Measurements from ENCODE around the gene BCL7C. TPM values are rescaled to one million over a fixed set of nuclear protein-coding genes. Genes with fewer than 3 reads are reported as not detected.

BCL7C gene
- total RNA-seq, 4 donors from 2014 or later = 39.2 to 48.7 (median 42.0) TPM

DNA sequence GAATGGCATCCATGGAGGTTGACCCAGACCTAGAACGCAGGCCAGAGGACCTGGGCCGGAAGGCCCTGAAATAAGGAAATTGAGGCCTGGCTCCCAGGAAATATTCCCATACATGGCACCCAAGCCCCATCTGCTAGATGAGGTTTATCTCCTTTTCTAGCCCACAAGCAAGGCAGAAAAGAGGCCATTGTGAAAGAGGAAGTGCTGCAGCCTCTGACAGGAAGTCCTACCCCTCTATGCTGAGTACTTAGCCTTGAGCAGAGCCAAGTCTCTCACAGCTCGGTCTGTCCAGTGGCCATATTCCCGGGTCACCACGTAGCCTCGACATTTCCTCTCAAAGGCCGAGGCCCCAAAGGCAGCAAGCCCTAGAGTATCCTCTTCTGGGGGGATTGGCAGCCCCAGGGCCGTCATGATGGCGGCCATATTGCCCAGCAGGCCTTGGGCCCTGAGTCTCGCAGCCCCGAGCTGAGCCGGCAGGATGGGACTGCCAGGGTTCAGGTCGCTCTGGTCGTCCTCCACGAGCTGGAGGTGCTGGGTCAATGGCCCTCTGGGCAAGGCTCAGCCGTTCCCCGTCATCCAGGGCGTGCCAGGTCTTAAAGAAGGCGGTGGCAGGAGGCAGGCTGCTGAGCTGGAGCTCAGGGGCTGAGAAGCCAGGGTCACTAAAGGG is 10.4 kb upstream of the BCL7C start:
- TF ChIP-seq POLR2A (IDR thresholded peaks at IDR 0.05) (no peak), EP300 (IDR thresholded peaks at IDR 0.05) (no peak), POLR2AphosphoS5 (IDR thresholded peaks at IDR 0.05) (no peak)
- TF ChIP-seq, protein P1, sequence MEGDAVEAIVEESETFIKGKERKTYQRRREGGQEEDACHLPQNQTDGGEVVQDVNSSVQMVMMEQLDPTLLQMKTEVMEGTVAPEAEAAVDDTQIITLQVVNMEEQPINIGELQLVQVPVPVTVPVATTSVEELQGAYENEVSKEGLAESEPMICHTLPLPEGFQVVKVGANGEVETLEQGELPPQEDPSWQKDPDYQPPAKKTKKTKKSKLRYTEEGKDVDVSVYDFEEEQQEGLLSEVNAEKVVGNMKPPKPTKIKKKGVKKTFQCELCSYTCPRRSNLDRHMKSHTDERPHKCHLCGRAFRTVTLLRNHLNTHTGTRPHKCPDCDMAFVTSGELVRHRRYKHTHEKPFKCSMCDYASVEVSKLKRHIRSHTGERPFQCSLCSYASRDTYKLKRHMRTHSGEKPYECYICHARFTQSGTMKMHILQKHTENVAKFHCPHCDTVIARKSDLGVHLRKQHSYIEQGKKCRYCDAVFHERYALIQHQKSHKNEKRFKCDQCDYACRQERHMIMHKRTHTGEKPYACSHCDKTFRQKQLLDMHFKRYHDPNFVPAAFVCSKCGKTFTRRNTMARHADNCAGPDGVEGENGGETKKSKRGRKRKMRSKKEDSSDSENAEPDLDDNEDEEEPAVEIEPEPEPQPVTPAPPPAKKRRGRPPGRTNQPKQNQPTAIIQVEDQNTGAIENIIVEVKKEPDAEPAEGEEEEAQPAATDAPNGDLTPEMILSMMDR (IDR thresholded peaks at IDR 0.05) = no peak
- Histone ChIP-seq H3K27me3 (no peaks in the 10 kb centered on the region), H3K36me3 (peaks cover 0 to 5% of the 10 kb centered on the region in 2 donors), H3K4me1 (peaks cover 0 to 36% (median 11%) of the 10 kb centered on the region in 3 donors), H3K27ac (peak overlapping the region in 3 of 4 donors; percentile 54 to 93 (median 91)), H3K9me3 (no peaks in the 10 kb centered on the region), H3K4me3 (no peak overlapping the region)
- no peak for ATAC-seq
- 83% methylated on average over 2 of the region's 19 CpGs; no CpG with 5 or more reads in 1 of the 2 donors for WGBS, 2 donors (ENCODE audit: low coverage in 1 of 2)

DNA sequence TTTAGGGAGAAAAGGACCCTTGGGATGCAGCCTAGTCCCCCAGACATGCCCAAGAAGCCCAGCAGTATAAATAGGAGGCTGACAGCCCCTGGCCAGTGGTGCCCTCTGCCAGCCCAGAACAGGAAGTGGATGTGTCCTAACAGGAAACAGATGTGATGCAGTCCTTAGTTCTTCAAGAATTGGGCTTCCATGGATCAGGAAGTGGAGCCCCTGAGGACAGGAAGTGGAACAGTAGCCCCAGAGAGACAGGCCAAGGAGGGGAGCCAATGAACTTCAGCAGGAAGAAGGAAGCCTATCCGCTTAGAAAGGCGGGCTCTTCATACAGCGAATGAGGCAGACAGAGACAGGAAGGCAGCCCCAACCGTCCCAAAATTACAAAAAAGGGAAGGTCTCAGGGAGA is 9.7 kb upstream of the BCL7C start:
- ATAC-seq = peak; percentile 11
- TF ChIP-seq EP300 (IDR thresholded peaks at IDR 0.05) (no peak), POLR2A (IDR thresholded peaks at IDR 0.05) (no peak)
- TF ChIP-seq, protein P1 (IDR thresholded peaks at IDR 0.05) = no peak
- H3K4me3 ChIP-seq = no peak overlapping the region
- H3K27ac ChIP-seq = peak overlapping the region in 3 of 4 donors; percentile 54 to 93 (median 91)
- no peaks in the 10 kb centered on the region for H3K27me3 ChIP-seq
- 40 to 71% methylated on average over 2 to 3 of the region's 4 CpGs for WGBS, 2 donors (ENCODE audit: low coverage in 1 of 2)
- H3K9me3 ChIP-seq = no peaks in the 10 kb centered on the region
- H3K4me1 ChIP-seq = peaks cover 0 to 36% (median 11%) of the 10 kb centered on the region in 3 donors
- H3K36me3 ChIP-seq = peaks cover 0 to 7% of the 10 kb centered on the region in 2 donors

DNA sequence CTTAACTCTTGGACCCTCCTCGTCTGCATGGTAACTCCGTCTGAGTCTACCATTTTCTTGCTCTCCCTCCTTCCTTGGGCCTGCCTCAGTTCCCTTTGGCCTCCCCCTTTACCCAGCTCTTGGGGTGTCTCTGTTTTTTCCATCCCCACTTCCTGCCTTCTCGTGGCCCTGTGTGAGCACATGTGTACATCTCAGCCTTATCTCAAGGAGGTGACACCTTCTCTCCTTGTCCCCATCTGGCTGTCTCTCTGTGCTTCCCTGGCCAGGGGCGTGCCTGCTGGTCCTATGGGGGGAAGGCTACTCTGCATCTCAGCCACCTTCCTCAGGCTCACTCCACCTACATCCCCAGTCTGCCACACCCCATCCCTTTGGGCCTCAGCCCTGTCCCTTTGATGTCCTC is 9.1 kb upstream of the BCL7C start:
- no peaks in the 10 kb centered on the region for H3K27me3 ChIP-seq
- TF ChIP-seq POLR2A (IDR thresholded peaks at IDR 0.05) (no peak), POLR2AphosphoS5 (IDR thresholded peaks at IDR 0.05) (no peak), EP300 (IDR thresholded peaks at IDR 0.05) (no peak)
- TF ChIP-seq, protein P1 (IDR thresholded peaks at IDR 0.05) = no peak
- H3K27ac ChIP-seq = peak overlapping the region in 3 of 4 donors; percentile 91 to 94 (median 93)
- H3K4me3 ChIP-seq = peak overlapping the region in 1 of 2 donors; percentile 65
- 57 to 69% methylated on average over 3 to 4 of the region's 4 CpGs for WGBS, 2 donors (ENCODE audit: low coverage in 1 of 2)
- H3K4me1 ChIP-seq = peaks cover 0 to 36% (median 11%) of the 10 kb centered on the region in 3 donors
- no peaks in the 10 kb centered on the region for H3K9me3 ChIP-seq
- ATAC-seq = no peak
- peaks cover 0 to 7% of the 10 kb centered on the region in 2 donors for H3K36me3 ChIP-seq

DNA sequence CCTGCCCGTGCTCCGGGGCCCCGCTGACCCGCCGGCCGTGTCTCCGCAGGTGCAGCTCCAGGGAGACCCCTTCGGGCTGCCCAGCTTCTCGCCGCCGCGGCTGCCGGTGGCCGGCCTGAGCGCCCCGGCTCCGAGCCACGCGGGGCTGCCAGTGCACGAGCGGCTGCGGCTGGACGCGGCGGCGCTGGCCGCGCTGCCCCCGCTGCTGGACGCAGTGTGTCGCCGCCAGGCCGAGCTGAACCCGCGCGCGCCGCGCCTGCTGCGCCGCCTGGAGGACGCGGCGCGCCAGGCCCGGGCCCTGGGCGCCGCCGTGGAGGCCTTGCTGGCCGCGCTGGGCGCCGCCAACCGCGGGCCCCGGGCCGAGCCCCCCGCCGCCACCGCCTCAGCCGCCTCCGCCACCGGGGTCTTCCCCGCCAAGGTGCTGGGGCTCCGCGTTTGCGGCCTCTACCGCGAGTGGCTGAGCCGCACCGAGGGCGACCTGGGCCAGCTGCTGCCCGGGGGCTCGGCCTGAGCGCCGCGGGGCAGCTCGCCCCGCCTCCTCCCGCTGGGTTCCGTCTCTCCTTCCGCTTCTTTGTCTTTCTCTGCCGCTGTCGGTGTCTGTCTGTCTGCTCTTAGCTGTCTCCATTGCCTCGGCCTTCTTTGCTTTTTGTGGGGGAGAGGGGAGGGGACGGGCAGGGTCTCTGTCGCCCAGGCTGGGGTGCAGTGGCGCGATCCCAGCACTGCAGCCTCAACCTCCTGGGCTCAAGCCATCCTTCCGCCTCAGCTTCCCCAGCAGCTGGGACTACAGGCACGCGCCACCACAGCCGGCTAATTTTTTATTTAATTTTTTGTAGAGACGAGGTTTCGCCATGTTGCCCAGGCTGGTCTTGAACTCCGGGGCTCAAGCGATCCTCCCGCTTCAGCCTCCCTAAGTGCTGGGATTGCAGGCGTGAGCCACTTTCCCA is 8.4 kb upstream of the BCL7C start:
- Histone ChIP-seq H3K36me3 (peaks cover 0 to 7% of the 10 kb centered on the region in 2 donors), H3K4me3 (peak overlapping the region; percentile 55 to 65), H3K4me1 (peaks cover 0 to 41% (median 15%) of the 10 kb centered on the region in 3 donors), H3K27ac (peak overlapping the region; percentile 74 to 94 (median 92)), H3K27me3 (no peaks in the 10 kb centered on the region), H3K9me3 (no peaks in the 10 kb centered on the region)
- peak; percentile 96 for ATAC-seq
- TF ChIP-seq POLR2AphosphoS5 (IDR thresholded peaks at IDR 0.05) (no peak), POLR2A (IDR thresholded peaks at IDR 0.05) (peak; percentile 30 to 31)
- TF ChIP-seq, protein P1 (IDR thresholded peaks at IDR 0.05) = peak in 3 of 4 experiments; percentile 34 to 84 (median 72)
- 65 to 74% methylated on average over 9 to 12 of the region's 99 CpGs for WGBS, 2 donors (ENCODE audit: low coverage in 1 of 2)
